Erythroblast (primary cell): ENCODE measurements around the gene ZNF546.
"Not testable (repeated sequence)": the region's sequence is repeated elsewhere in the genome, so short reads cannot be mapped to it uniquely, and the experiment has no call there.

Experiments used
- GATA1 ChIP-seq: IDR thresholded peaks from 2 replicates; pipeline ENCODE4 v1.6.1; 2011; ENCODE audit warnings: low read depth, mild to moderate bottlenecking, control low read depth, low read length, moderate library complexity
- POLR2A ChIP-seq: IDR thresholded peaks from 2 replicates; pipeline ENCODE4 v1.6.1; 2011; ENCODE audit warnings: mild to moderate bottlenecking, low read length

GRCh38 chr19:39958942-39959341, 37.9 kb upstream of the ZNF546 start:
- not testable (repeated sequence) for TF ChIP-seq POLR2A, GATA1
